Keratinocyte (primary cell): ENCODE results near the gene NDUFA9. TPM values are rescaled to one million over a fixed set of nuclear protein-coding genes. Genes with fewer than 3 reads are reported as not detected.

ENCODE experiments used
- DNase-seq: peaks from one replicate; pipeline ENCODE4 v3.0.0-alpha.2; 2011; ENCODE audit warnings: low read depth, missing footprints, low spot score
- FAIRE-seq: peaks from 2 replicates; lab custom pipeline; 2011; peaks lifted over from hg19 to GRCh38; lab: Jason Lieb, UNC
- H2AFZ ChIP-seq: 2 replicates; pipeline ENCODE4 v1.6.0; 2012; ENCODE audit warnings: low read length, control low read depth, inconsistent platforms; ENCODE audit not compliant: control insufficient read depth
- H3K27ac ChIP-seq: 2 replicates; pipeline ENCODE4 v1.5.1; 2011; ENCODE audit warnings: low read length; ENCODE audit not compliant: control insufficient read depth, insufficient read depth
- H3K27me3 ChIP-seq: 3 replicates; pipeline ENCODE4 v1.6.0; 2011; ENCODE audit warnings: low read length; ENCODE audit not compliant: control insufficient read depth, insufficient read depth; ENCODE audit errors: extremely low read depth
- H3K36me3 ChIP-seq, 2 experiments: 2 replicates in 1 of 2; 3 replicates in 1 of 2; pipeline ENCODE4 v1.5.1; 2011; ENCODE audit warnings: low read length in 2 of 2, mild to moderate bottlenecking in 1 of 2; ENCODE audit not compliant: control insufficient read depth in 2 of 2, insufficient read depth in 2 of 2; ENCODE audit errors: extremely low read depth in 1 of 2
- H3K4me1 ChIP-seq: 3 replicates; pipeline ENCODE4 v1.5.1; 2011; ENCODE audit warnings: low read length; ENCODE audit not compliant: control insufficient read depth, insufficient read depth; ENCODE audit errors: extremely low read depth
- H3K4me2 ChIP-seq: 3 replicates; pipeline ENCODE4 v1.6.0; 2011; ENCODE audit warnings: low read depth, low read length; ENCODE audit not compliant: control insufficient read depth, insufficient read depth; ENCODE audit errors: extremely low read depth
- H3K4me3 ChIP-seq, 3 experiments: fragments of 200-600 bp in 1 of 3; sonication (generic) in 1 of 3; 2 replicates in 2 of 3; 3 replicates in 1 of 3; pipeline ENCODE4 v1.5.1; 2011 to 2016; ENCODE audit warnings: low read length in 3 of 3, mild to moderate bottlenecking in 3 of 3, control low read depth in 2 of 3, inconsistent platforms in 1 of 3, low read depth in 1 of 3, mixed read lengths in 1 of 3, mixed run types in 1 of 3, moderate library complexity in 1 of 3; ENCODE audit not compliant: control insufficient read depth in 2 of 3, insufficient read depth in 2 of 3; ENCODE audit errors: extremely low read depth in 1 of 3
- H3K79me2 ChIP-seq: 2 replicates; pipeline ENCODE4 v1.6.0; 2012; ENCODE audit warnings: low read length; ENCODE audit not compliant: control insufficient read depth, insufficient read depth
- H3K9ac ChIP-seq: 3 replicates; pipeline ENCODE4 v1.6.0; 2011; ENCODE audit warnings: low read length; ENCODE audit not compliant: control insufficient read depth, insufficient read depth; ENCODE audit errors: extremely low read depth
- H3K9me1 ChIP-seq: 3 replicates; pipeline ENCODE4 v1.6.0; 2011; ENCODE audit warnings: low read length; ENCODE audit not compliant: control insufficient read depth, insufficient read depth; ENCODE audit errors: extremely low read depth
- H3K9me3 ChIP-seq: 2 replicates; pipeline ENCODE4 v1.5.1; 2012; ENCODE audit warnings: low read depth, low read length; ENCODE audit not compliant: control insufficient read depth
- H4K20me1 ChIP-seq: 3 replicates; pipeline ENCODE4 v1.6.0; 2011; ENCODE audit warnings: low read length; ENCODE audit not compliant: control insufficient read depth, insufficient read depth; ENCODE audit errors: extremely low read depth
- CTCF ChIP-seq, 3 experiments: IDR thresholded peaks in 1 of 3; conservative IDR thresholded peaks in 1 of 3; optimal IDR thresholded peaks in 1 of 3; 2 replicates in 2 of 3; 3 replicates in 1 of 3; pipeline versions ENCODE3 to v1.5.1; 2011; ENCODE audit warnings: low read length in 3 of 3, mild to moderate bottlenecking in 3 of 3, moderate library complexity in 2 of 3, control low read depth in 1 of 3, inconsistent platforms in 1 of 3; ENCODE audit not compliant: insufficient read depth in 2 of 3; ENCODE audit errors: extremely low read depth in 1 of 3
- EZH2 ChIP-seq: IDR thresholded peaks from one replicate; pipeline ENCODE4 v1.6.1; 2012; ENCODE audit warnings: inconsistent platforms, mild to moderate bottlenecking, low read length, moderate library complexity
- dilution Hi-C: fragments of 300-500 bp; cut with MboI; formaldehyde crosslinking; loops from one replicate; pipeline ENCODE4 v1.7.0; 2020; ENCODE audit warnings: low sequenced_read_pairs; ENCODE audit not compliant: extremely low pct_ligation_motif_present
- polyA plus RNA-seq, 5 experiments: library from polyadenylated mRNA; depleted of rRNA in 3 of 5; stranded (reverse) in 3 of 5; stranded (forward) in 1 of 5; unstranded in 1 of 5; fragments of >200 nt; gene quantifications; 1 replicate in 1 of 5; 2 replicates in 3 of 5; 3 replicates in 1 of 5; pipeline versions ENCODE4 v1.2.1 to v1.2.3, GENCODE V29; 2011 to 2012; ENCODE audit warnings: missing spikeins in 2 of 5, low read depth in 1 of 5, low replicate concordance in 1 of 5

The NDUFA9 gene
- polyA plus RNA-seq, 1 donor (not counting 4 experiments of a cell fraction or from before 2014, with no cell fraction given): 84.6 TPM

GRCh38 chr12:4653257-4653656 is 4.3 kb downstream of the NDUFA9 start:
- FAIRE-seq: no peak

GRCh38 chr12:4653691-4654090 is 4.8 kb downstream of the NDUFA9 start:
- Histone ChIP-seq H3K4me3 (no peak overlapping the region), H2AFZ (no peak overlapping the region), H3K27ac (no peak overlapping the region), H3K36me3 (peaks cover 18 to 20% of the 10 kb centered on the region in 2 experiments), H3K9ac (no peak overlapping the region), H4K20me1 (no peaks in the 10 kb centered on the region), H3K4me1 (peaks cover 10% of the 10 kb centered on the region), H3K79me2 (peaks cover 51% of the 10 kb centered on the region), H3K27me3 (no peaks in the 10 kb centered on the region), H3K4me2 (no peak overlapping the region), H3K9me1 (no peaks in the 10 kb centered on the region), H3K9me3 (no peaks in the 10 kb centered on the region)
- TF ChIP-seq EZH2: no peak
- TF ChIP-seq CTCF (optimal IDR thresholded peaks at IDR 0.05 in 1 of 3, IDR thresholded peaks at IDR 0.05 in 1 of 3, conservative IDR thresholded peaks at IDR 0.05 in 1 of 3; ENCODE audit: extremely low read depth in 1 of 3, insufficient read depth in 2 of 3, low read length in 3 of 3): no peak
- dilution Hi-C loops: no loop called here
- no peak for DNase-seq
- FAIRE-seq: no peak

More at GRCh38 chr12:4653257-4653656, 4.3 kb downstream of the NDUFA9 start:
- no peak for TF ChIP-seq CTCF (optimal IDR thresholded peaks at IDR 0.05 in 1 of 3, IDR thresholded peaks at IDR 0.05 in 1 of 3, conservative IDR thresholded peaks at IDR 0.05 in 1 of 3; ENCODE audit: extremely low read depth in 1 of 3, insufficient read depth in 2 of 3, low read length in 3 of 3)
- no peak for TF ChIP-seq EZH2
- Histone ChIP-seq H3K9me3 (no peaks in the 10 kb centered on the region), H3K27me3 (no peaks in the 10 kb centered on the region), H3K4me3 (no peak overlapping the region), H3K9me1 (no peaks in the 10 kb centered on the region), H3K4me1 (peaks cover 10% of the 10 kb centered on the region), H3K79me2 (peaks cover 52% of the 10 kb centered on the region), H3K9ac (no peak overlapping the region), H4K20me1 (no peaks in the 10 kb centered on the region), H3K27ac (no peak overlapping the region), H3K4me2 (no peak overlapping the region), H3K36me3 (peaks cover 18 to 20% of the 10 kb centered on the region in 2 experiments), H2AFZ (no peak overlapping the region)
- no peak for DNase-seq
- dilution Hi-C loops: no loop called here
